ENCODE results near the gene RNF144A. TPM values are rescaled to one million over a fixed set of nuclear protein-coding genes. Genes with fewer than 3 reads are reported as not detected.

The RNF144A gene
- total RNA-seq, 1 donor from 2014 or later = 9.6 TPM

DNA sequence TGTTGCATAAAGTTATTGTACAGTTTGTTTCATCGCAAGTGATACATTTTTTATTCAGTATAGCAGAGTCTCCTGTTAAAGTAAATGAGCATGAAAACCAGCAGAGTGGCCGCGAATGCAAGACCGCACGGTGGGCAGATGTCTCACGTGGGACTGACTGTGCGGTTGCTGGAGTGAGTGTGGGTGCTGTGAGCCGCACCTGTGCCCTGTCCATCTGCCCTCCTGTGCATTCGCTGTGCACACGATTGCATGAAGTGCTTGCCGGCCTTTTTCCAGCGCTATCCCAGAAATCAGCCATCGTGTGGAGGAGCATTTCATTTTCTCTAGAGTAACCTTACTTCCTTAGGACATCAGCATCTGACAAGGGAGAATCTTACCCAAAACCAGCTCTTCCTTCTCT, 118.7 kb downstream of the RNF144A start:
- Mint-ChIP-seq H3K27ac (ENCODE audit: unreplicated experiment) (no peak overlapping the region), H3K27me3 (ENCODE audit: unreplicated experiment) (no peaks in the 10 kb centered on the region), H3K4me1 (ENCODE audit: unreplicated experiment) (peaks cover 4% of the 10 kb centered on the region), H3K9me3 (ENCODE audit: unreplicated experiment) (no peaks in the 10 kb centered on the region), H3K36me3 (ENCODE audit: unreplicated experiment) (peaks cover 13% of the 10 kb centered on the region), H3K4me3 (ENCODE audit: unreplicated experiment) (no peak overlapping the region)
- no peak for DNase-seq (ENCODE audit: extremely low spot score, unreplicated experiment)
- TF ChIP-seq, protein P1, sequence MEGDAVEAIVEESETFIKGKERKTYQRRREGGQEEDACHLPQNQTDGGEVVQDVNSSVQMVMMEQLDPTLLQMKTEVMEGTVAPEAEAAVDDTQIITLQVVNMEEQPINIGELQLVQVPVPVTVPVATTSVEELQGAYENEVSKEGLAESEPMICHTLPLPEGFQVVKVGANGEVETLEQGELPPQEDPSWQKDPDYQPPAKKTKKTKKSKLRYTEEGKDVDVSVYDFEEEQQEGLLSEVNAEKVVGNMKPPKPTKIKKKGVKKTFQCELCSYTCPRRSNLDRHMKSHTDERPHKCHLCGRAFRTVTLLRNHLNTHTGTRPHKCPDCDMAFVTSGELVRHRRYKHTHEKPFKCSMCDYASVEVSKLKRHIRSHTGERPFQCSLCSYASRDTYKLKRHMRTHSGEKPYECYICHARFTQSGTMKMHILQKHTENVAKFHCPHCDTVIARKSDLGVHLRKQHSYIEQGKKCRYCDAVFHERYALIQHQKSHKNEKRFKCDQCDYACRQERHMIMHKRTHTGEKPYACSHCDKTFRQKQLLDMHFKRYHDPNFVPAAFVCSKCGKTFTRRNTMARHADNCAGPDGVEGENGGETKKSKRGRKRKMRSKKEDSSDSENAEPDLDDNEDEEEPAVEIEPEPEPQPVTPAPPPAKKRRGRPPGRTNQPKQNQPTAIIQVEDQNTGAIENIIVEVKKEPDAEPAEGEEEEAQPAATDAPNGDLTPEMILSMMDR (IDR thresholded peaks at IDR 0.05) = no peak

DNA sequence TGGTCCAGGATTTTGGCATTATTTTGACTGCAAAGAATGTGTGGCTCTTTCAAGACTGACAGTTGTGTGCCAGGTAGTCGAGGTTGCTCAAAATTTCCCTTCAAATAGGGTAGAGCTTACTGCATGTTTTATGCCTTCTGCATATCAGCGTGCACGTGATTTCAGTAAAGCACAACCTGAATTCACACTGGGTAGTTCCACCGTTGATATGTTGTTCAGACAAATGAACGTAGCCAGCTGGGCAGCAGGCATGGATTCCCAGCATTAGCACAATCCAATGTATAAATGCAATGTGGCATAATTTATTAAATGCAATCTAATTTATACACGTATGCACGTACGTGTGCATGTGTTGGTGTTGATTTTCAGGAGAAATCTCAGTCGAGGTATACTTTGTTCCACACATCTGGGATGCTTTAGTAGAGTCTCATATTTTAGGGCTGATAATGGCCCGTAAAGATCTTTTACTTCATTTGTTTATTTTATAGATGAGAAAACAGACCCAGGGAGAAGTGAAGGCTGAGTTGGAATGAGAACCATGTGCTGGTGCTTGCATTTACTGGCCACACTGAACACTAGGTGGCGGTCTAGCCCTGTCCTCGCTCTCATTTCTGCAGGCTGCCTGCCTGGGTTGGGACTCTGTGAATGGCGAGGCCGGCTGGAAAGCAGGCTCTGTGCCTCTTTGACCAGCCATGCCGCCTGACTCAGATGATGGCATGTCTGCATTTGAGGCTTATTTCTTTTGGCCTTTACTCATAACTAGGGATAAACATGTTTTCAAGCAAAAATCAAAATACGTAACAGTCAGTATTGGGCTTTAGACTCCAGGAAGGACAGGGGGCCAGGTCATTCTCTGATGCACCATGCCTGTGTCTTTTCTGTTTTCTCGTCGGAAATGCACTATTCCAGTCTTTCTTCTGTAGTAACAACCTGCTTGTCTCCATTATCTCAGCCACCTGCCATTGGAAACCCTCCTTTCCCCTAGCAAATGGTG, 120.4 kb downstream of the RNF144A start:
- Mint-ChIP-seq H3K36me3 (ENCODE audit: unreplicated experiment) (peaks cover 5% of the 10 kb centered on the region), H3K27me3 (ENCODE audit: unreplicated experiment) (no peaks in the 10 kb centered on the region), H3K9me3 (ENCODE audit: unreplicated experiment) (no peaks in the 10 kb centered on the region), H3K4me1 (ENCODE audit: unreplicated experiment) (peaks cover 4% of the 10 kb centered on the region), H3K27ac (ENCODE audit: unreplicated experiment) (no peak overlapping the region), H3K4me3 (ENCODE audit: unreplicated experiment) (no peak overlapping the region)
- no peak for DNase-seq (ENCODE audit: extremely low spot score, unreplicated experiment)
- TF ChIP-seq, protein P1 (IDR thresholded peaks at IDR 0.05) = peak; percentile 79

DNA sequence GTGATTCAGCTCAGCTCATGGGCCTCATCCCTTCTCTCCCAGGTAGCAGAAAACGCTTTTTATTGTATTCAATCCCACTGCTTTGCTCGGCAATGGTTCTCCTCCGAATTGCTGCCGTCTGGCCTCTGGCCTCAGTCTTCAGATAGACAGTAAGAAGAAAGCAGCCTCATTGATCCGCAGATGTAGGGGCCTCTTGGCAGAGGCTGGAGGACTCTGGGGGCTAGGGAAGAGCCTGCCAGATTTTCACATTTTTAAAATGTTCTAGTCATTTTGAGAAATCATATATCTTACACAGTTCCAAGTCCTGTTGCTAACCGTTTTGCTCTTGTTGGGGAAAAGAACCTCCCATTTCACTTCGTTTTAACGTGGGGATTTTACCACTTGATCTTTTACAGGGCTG, 123.3 kb downstream of the RNF144A start:
- H3K4me3 Mint-ChIP-seq (ENCODE audit: unreplicated experiment) = no peak overlapping the region
- no peaks in the 10 kb centered on the region for H3K27me3 Mint-ChIP-seq (ENCODE audit: unreplicated experiment)
- no peak overlapping the region for H3K27ac Mint-ChIP-seq (ENCODE audit: unreplicated experiment)
- DNase-seq (ENCODE audit: extremely low spot score, unreplicated experiment) = no peak
- H3K4me1 Mint-ChIP-seq (ENCODE audit: unreplicated experiment) = peaks cover 13% of the 10 kb centered on the region
- no peaks in the 10 kb centered on the region for H3K9me3 Mint-ChIP-seq (ENCODE audit: unreplicated experiment)
- TF ChIP-seq, protein P1 (IDR thresholded peaks at IDR 0.05) = no peak
- peaks cover 2% of the 10 kb centered on the region for H3K36me3 Mint-ChIP-seq (ENCODE audit: unreplicated experiment)

DNA sequence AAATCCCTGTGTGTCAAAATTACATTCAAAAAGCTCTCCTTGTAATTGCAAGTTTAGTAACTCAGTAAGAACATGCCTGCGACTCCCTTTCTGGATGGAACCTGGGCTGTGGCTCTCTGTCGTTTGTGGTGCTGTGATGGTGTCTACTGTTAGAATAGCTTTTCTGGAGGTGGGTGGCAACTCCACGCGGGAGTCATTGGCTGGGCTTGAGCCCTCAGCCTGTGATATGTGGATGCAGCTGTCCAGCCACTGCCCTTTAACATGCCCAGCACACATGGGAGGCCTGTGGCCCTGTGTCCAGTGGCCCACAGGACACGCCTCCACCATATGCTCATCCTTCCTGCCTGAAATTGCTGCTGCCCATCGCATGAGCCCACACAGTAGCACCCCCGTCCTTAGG, 124.2 kb downstream of the RNF144A start:
- Mint-ChIP-seq H3K4me1 (ENCODE audit: unreplicated experiment) (peaks cover 13% of the 10 kb centered on the region), H3K27ac (ENCODE audit: unreplicated experiment) (no peak overlapping the region), H3K27me3 (ENCODE audit: unreplicated experiment) (no peaks in the 10 kb centered on the region), H3K4me3 (ENCODE audit: unreplicated experiment) (no peak overlapping the region), H3K36me3 (ENCODE audit: unreplicated experiment) (peaks cover 2% of the 10 kb centered on the region), H3K9me3 (ENCODE audit: unreplicated experiment) (no peaks in the 10 kb centered on the region)
- no peak for DNase-seq (ENCODE audit: extremely low spot score, unreplicated experiment)
- TF ChIP-seq, protein P1 (IDR thresholded peaks at IDR 0.05) = no peak

DNA sequence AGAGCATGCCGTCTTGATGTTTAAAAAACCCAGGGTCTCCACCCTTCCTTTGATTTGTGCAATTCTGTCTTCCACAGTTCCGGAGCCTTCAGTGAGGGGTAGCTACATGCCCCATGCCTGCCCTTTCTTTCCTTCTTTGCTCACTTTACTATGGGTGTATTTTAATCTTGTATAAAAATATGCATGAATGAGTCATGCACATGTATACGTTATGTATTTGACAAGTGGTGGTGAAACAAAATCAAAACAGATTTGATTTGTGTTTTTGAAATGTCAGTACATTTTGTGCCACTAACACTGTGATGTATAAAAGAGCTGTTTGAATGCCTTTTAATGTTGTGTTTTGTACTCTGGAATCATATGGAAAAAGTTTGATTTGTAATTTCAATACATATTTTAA, 126.5 kb downstream of the RNF144A start:
- DNase-seq (ENCODE audit: extremely low spot score, unreplicated experiment) = no peak
- TF ChIP-seq, protein P1 (IDR thresholded peaks at IDR 0.05) = no peak

More for the DNA sequence above, 126.5 kb downstream of the RNF144A start:
- H3K27me3 Mint-ChIP-seq (ENCODE audit: unreplicated experiment) = no peaks in the 10 kb centered on the region
- H3K27ac Mint-ChIP-seq (ENCODE audit: unreplicated experiment) = no peak overlapping the region
- no peak overlapping the region for H3K4me3 Mint-ChIP-seq (ENCODE audit: unreplicated experiment)
- H3K4me1 Mint-ChIP-seq (ENCODE audit: unreplicated experiment) = peaks cover 10% of the 10 kb centered on the region
- H3K36me3 Mint-ChIP-seq (ENCODE audit: unreplicated experiment) = peaks cover 2% of the 10 kb centered on the region
- H3K9me3 Mint-ChIP-seq (ENCODE audit: unreplicated experiment) = no peaks in the 10 kb centered on the region

Data from osteocyte (in vitro differentiated cells).